Tibial artery (tissue), 4 donors: ENCODE measurements around the gene ISG15.

ENCODE experiments used
- DNase-seq, 2 donors: peaks; one replicate each; pipeline ENCODE4 v3.0.0-alpha.2; 2019
- H3K27ac ChIP-seq, 2 donors: fragments of 200-600 bp; sonication (generic) in 1 of 2; 1 replicate in 1 of 2; 2 replicates in 1 of 2; pipeline ENCODE4 v1.5.1; 2018 to 2019; ENCODE audit warnings: mild to moderate bottlenecking in 1 of 2
- H3K27me3 ChIP-seq, 2 donors: fragments of 200-600 bp; sonication (generic) in 1 of 2; one replicate each; pipeline versions ENCODE4 v1.5.1 to v1.6.0; 2016 to 2019
- H3K36me3 ChIP-seq, 3 donors: fragments of 200-600 bp; sonication (generic) in 2 of 3; one replicate each; pipeline ENCODE4 v1.5.1; 2016 to 2019; ENCODE audit warnings: mild to moderate bottlenecking in 2 of 3
- H3K4me1 ChIP-seq, 4 donors: fragments of 200-600 bp; sonication (generic) in 2 of 4; 1 replicate in 3 of 4; 2 replicates in 1 of 4; pipeline ENCODE4 v1.5.1; 2016 to 2019
- H3K4me3 ChIP-seq, 2 donors: fragments of 200-600 bp; sonication (generic) in 1 of 2; 1 replicate in 1 of 2; 2 replicates in 1 of 2; pipeline ENCODE4 v1.5.1; 2018 to 2019; ENCODE audit warnings: mild to moderate bottlenecking in 2 of 2
- H3K9me3 ChIP-seq, 3 donors: fragments of 200-600 bp; sonication (generic) in 1 of 3; one replicate each; pipeline ENCODE4 v1.5.1; 2016 to 2019
- CTCF ChIP-seq, 2 experiments: fragments of 200-600 bp in 1 of 2; fragments of 450-650 bp in 1 of 2; IDR thresholded peaks; one replicate each; pipeline ENCODE4 v1.5.1; 2017 to 2019; ENCODE audit warnings: antibody characterized with exemption in 2 of 2, mild to moderate bottlenecking in 1 of 2, moderate library complexity in 1 of 2
- intact Hi-C: fragments of 100-400 bp; cut with DNase I; formaldehyde crosslinking; loops from one replicate; pipeline ENCODE4 v1.15.0; 2023; ENCODE audit warnings: low total_unique reads

The ISG15 gene

GRCh38 chr1:1039145-1039910, 26.0 kb downstream of the ISG15 start:
- peaks cover 0 to 23% (median 0%) of the 10 kb centered on the region in 3 donors for H3K36me3 ChIP-seq
- H3K4me1 ChIP-seq, result peaks cover 6 to 17% (median 15%) of the 10 kb centered on the region in 4 donors
- intact Hi-C loops, result no loop called here
- no peak for TF ChIP-seq CTCF (IDR thresholded peaks at IDR 0.05)
- no peak for DNase-seq
- H3K27ac ChIP-seq, result no peak overlapping the region
- no peaks in the 10 kb centered on the region for H3K9me3 ChIP-seq
- H3K4me3 ChIP-seq, result no peak overlapping the region
- peaks cover 0 to 41% of the 10 kb centered on the region in 2 donors for H3K27me3 ChIP-seq

GRCh38 chr1:1040004-1040991, 27.0 kb downstream of the ISG15 start:
- peak overlapping the region; percentile 12 to 19 for H3K27ac ChIP-seq

GRCh38 chr1:1041092-1041523, 27.8 kb downstream of the ISG15 start:
- no peak for DNase-seq
- intact Hi-C loops, result no loop called here
- Histone ChIP-seq H3K4me1 (peaks cover 6 to 16% (median 14%) of the 10 kb centered on the region in 4 donors), H3K36me3 (peaks cover 0 to 35% (median 9%) of the 10 kb centered on the region in 3 donors), H3K27me3 (peaks cover 0 to 25% of the 10 kb centered on the region in 2 donors), H3K4me3 (peak overlapping the region in 1 of 2 donors; percentile 65), H3K9me3 (no peaks in the 10 kb centered on the region), H3K27ac (no peak overlapping the region)
- no peak for TF ChIP-seq CTCF (IDR thresholded peaks at IDR 0.05)

More at GRCh38 chr1:1040004-1040991, 27.0 kb downstream of the ISG15 start:
- TF ChIP-seq CTCF (IDR thresholded peaks at IDR 0.05), result peak in 1 of 2 experiments; percentile 18
- intact Hi-C loops, result no loop called here
- peaks cover 0 to 30% (median under 1%) of the 10 kb centered on the region in 3 donors for H3K36me3 ChIP-seq
- H3K27me3 ChIP-seq, result peaks cover 0 to 32% of the 10 kb centered on the region in 2 donors
- H3K9me3 ChIP-seq, result no peaks in the 10 kb centered on the region
- peak overlapping the region; percentile 42 to 65 for H3K4me3 ChIP-seq
- H3K4me1 ChIP-seq, result peaks cover 6 to 16% (median 14%) of the 10 kb centered on the region in 4 donors
- peak; percentile 58 to 82 for DNase-seq

GRCh38 chr1:1041873-1042272, 28.6 kb downstream of the ISG15 start:
- peaks cover 6 to 16% (median 14%) of the 10 kb centered on the region in 4 donors for H3K4me1 ChIP-seq
- no peak overlapping the region for H3K27ac ChIP-seq
- H3K27me3 ChIP-seq, result peaks cover 0 to 17% of the 10 kb centered on the region in 2 donors
- peaks cover 0 to 43% (median 17%) of the 10 kb centered on the region in 3 donors for H3K36me3 ChIP-seq
- H3K4me3 ChIP-seq, result no peak overlapping the region
- TF ChIP-seq CTCF (IDR thresholded peaks at IDR 0.05), result no peak
- DNase-seq, result no peak
- H3K9me3 ChIP-seq, result no peaks in the 10 kb centered on the region
- intact Hi-C loops, result no loop called here

- H3K27ac ChIP-seq, result no peak overlapping the region
- no peak for DNase-seq
- no peak overlapping the region for H3K4me3 ChIP-seq
- intact Hi-C loops, result no loop called here
- H3K9me3 ChIP-seq, result no peaks in the 10 kb centered on the region
- H3K4me1 ChIP-seq, result peaks cover 6 to 16% (median 14%) of the 10 kb centered on the region in 4 donors
- peaks cover 0 to 52% (median 23%) of the 10 kb centered on the region in 3 donors for H3K36me3 ChIP-seq
- H3K27me3 ChIP-seq, result peaks cover 0 to 12% of the 10 kb centered on the region in 2 donors
- TF ChIP-seq CTCF (IDR thresholded peaks at IDR 0.05), result no peak
Observed at GRCh38 chr1:1042835-1043234, 29.5 kb downstream of the ISG15 start.
